Measurements from ENCODE around the gene GHSR. TPM values are rescaled to one million over a fixed set of nuclear protein-coding genes. Genes with fewer than 3 reads are reported as not detected.
"Not testable (repeated sequence)": the region's sequence is repeated elsewhere in the genome, so short reads cannot be mapped to it uniquely, and the experiment has no call there.

The GHSR gene
- total RNA-seq, result not detected
- not detected for polyA plus RNA-seq (2013, experiment 1 of 2)
- not detected for polyA plus RNA-seq (2013, experiment 2 of 2)
- long read RNA-seq, experiment 1, result 0 reads
- long read RNA-seq, experiment 2, result 0 reads
- long read RNA-seq, experiment 3, result 0 reads
- long read RNA-seq, experiment 4, result 0 reads

- peaks cover 91% of the 10 kb centered on the region for H3K27me3 ChIP-seq (ENCODE audit: control insufficient read depth, insufficient read depth, low read length, poor library complexity, severe bottlenecking)
Measured at GRCh38 chr3:172447611-172448579, at the start of gene GHSR. Gene GHSR, minus strand, starts transcription at chr3:172448456. Its CDS starts 43 bp downstream, at chr3:172448413.

GRCh38 chr3:172490198-172490669, 42.0 kb upstream of the GHSR start:
- TF ChIP-seq CTCF (conservative IDR thresholded peaks at IDR 0.05), result peak; percentile 94
- H3K9me3 Mint-ChIP-seq, result peaks cover 12% of the 10 kb centered on the region
- H3K4me1 Mint-ChIP-seq; H3K9ac ChIP-seq (ENCODE audit: extremely low read depth, low read length, poor library complexity, severe bottlenecking); H3K27me3 Mint-ChIP-seq (ENCODE audit: insufficient read depth); H3K4me3 Mint-ChIP-seq; H3K27me3 ChIP-seq (ENCODE audit: control insufficient read depth, insufficient read depth, low read length, poor library complexity, severe bottlenecking); H3K9me3 ChIP-seq (ENCODE audit: control insufficient read depth, low read length); H3K27ac ChIP-seq (ENCODE audit: low read depth, low read length); H3K4me3 ChIP-seq (ENCODE audit: low read length); H3K36me3 Mint-ChIP-seq (ENCODE audit: low read depth); H3K36me3 ChIP-seq (ENCODE audit: control insufficient read depth, insufficient read depth, low read length); H3K4me1 ChIP-seq (ENCODE audit: control insufficient read depth, insufficient read depth, low read length): not testable (repeated sequence)
- WGBS, 2 experiments (ENCODE audit: insufficient coverage in 1 of 2, insufficient read length in 1 of 2), result 36% methylated on average over 4 of the region's 4 CpGs; no CpG with 5 or more reads in 1 of the 2 experiments
- DNase-seq, result peak; percentile 88
- H3K27ac Mint-ChIP-seq, result peak overlapping the region; percentile 84

More at GRCh38 chr3:172447611-172448579, at the start of gene GHSR:
- peaks cover 8% of the 10 kb centered on the region for H3K4me1 Mint-ChIP-seq
- no peak for TF ChIP-seq CTCF (conservative IDR thresholded peaks at IDR 0.05)
- H3K27me3 Mint-ChIP-seq (ENCODE audit: insufficient read depth), result peaks cover 75% of the 10 kb centered on the region
- H3K4me3 ChIP-seq (ENCODE audit: low read length), result peak within 1 kb of the TSS; percentile 36
- peaks cover 12% of the 10 kb centered on the region for H3K9me3 Mint-ChIP-seq
- no peak within 1 kb of the TSS for H3K9ac ChIP-seq (ENCODE audit: extremely low read depth, low read length, poor library complexity, severe bottlenecking)
- no peak within 1 kb of the TSS for H3K27ac ChIP-seq (ENCODE audit: low read depth, low read length)
- H3K27ac Mint-ChIP-seq, result no peak within 1 kb of the TSS
- peak; percentile 55 for DNase-seq
- no peaks in the 10 kb centered on the region for H3K9me3 ChIP-seq (ENCODE audit: control insufficient read depth, low read length)
- no peaks in the 10 kb centered on the region for H3K36me3 Mint-ChIP-seq (ENCODE audit: low read depth)
- H3K36me3 ChIP-seq (ENCODE audit: control insufficient read depth, insufficient read depth, low read length), result no peaks in the 10 kb centered on the region
- no peaks in the 10 kb centered on the region for H3K4me1 ChIP-seq (ENCODE audit: control insufficient read depth, insufficient read depth, low read length)
- H3K4me3 Mint-ChIP-seq, result peak within 1 kb of the TSS; percentile 40
- 55% methylated on average over 37 to 76 of the region's 76 CpGs for WGBS, 2 experiments (ENCODE audit: insufficient coverage in 1 of 2, insufficient read length in 1 of 2)

GRCh38 chr3:172478116-172478515, 29.9 kb upstream of the GHSR start:
- WGBS, 2 experiments (ENCODE audit: insufficient coverage in 1 of 2, insufficient read length in 1 of 2), result 85 to 93% methylated on average over 1 of the region's 1 CpG
- H3K27ac ChIP-seq (ENCODE audit: low read depth, low read length), result no peak overlapping the region
- Mint-ChIP-seq H3K27ac (no peak overlapping the region), H3K9me3 (no peaks in the 10 kb centered on the region), H3K4me3 (no peak overlapping the region), H3K36me3 (ENCODE audit: low read depth) (no peaks in the 10 kb centered on the region), H3K4me1 (peaks cover 5% of the 10 kb centered on the region), H3K27me3 (ENCODE audit: insufficient read depth) (peaks cover 4% of the 10 kb centered on the region)
- no peaks in the 10 kb centered on the region for H3K9me3 ChIP-seq (ENCODE audit: control insufficient read depth, low read length)
- no peaks in the 10 kb centered on the region for H3K4me1 ChIP-seq (ENCODE audit: control insufficient read depth, insufficient read depth, low read length)
- H3K36me3 ChIP-seq (ENCODE audit: control insufficient read depth, insufficient read depth, low read length), result no peaks in the 10 kb centered on the region
- H3K27me3 ChIP-seq (ENCODE audit: control insufficient read depth, insufficient read depth, low read length, poor library complexity, severe bottlenecking), result no peaks in the 10 kb centered on the region
- TF ChIP-seq CTCF (conservative IDR thresholded peaks at IDR 0.05), result no peak
- no peak overlapping the region for H3K4me3 ChIP-seq (ENCODE audit: low read length)
- no peak for DNase-seq
- H3K9ac ChIP-seq (ENCODE audit: extremely low read depth, low read length, poor library complexity, severe bottlenecking), result no peak overlapping the region
